ENCODE data around the gene SVOPL. TPM values are rescaled to one million over a fixed set of nuclear protein-coding genes. Genes with fewer than 3 reads are reported as not detected.

SVOPL gene
- polyA plus RNA-seq, 1 donor, result not detected

DNA sequence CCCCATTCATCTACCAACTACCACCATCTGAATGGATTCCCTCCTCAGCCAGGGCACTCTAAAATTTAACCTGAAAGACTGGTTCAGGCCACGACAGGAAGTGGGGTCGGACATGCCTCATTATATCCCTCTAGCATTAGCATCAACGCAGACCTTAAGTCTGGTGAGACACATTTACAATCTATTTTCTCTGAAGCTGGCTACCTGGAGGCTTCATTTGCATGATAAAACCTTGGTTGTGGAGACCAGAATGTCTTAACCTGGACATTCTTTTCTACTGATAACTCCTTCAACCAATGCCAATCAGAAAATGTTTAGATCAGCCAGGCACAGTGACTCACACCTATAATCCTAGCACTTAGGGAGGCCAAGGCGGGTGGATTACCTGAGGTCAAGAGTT, 42.3 kb downstream of the SVOPL start:
- DNase-seq, result no peak

DNA sequence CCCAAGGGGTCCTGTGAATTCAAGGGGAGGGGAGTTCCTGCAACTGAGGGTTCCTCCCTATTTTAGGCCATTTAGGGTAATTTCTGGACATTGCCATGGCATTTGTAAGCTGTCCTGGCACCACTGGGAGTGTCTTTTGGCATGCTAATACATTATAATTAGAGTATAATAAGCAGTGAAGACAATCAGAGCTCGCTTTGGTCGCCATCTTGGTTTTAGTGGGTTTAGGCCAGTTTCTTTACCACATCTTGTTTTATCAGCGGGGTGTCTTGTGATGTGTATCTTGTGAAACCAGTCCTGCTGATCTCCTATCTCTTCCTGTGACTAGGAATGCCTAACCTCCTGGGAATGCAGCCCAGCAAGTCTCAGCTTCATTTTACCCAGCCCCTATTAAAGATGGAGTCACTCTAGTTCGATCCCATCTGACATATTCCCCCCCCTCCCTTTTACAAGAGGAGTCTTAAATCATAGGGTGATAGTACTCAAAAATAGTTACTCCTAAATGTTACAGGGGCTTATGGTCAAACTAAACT, 43.2 kb downstream of the SVOPL start:
- DNase-seq, result no peak

DNA sequence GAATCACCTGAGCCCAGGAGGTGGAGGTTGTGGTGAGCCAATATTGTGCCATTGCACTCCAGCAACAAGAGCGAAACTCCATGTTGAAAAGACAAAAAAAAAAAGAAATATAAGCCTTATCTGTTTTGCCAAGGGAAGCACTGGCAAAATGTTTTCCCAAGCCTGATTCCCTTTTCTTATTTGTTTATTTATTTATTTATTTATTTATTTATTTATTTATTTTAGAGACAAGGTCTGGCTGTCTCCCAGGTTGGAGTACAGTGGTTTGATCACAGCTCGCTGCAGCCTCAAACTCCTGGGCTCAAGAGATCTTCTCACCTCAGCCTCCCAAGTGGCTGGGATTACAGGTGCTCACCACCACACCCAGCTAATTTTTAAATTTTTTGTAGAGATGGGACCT, 44.2 kb downstream of the SVOPL start:
- no peak for DNase-seq

DNA sequence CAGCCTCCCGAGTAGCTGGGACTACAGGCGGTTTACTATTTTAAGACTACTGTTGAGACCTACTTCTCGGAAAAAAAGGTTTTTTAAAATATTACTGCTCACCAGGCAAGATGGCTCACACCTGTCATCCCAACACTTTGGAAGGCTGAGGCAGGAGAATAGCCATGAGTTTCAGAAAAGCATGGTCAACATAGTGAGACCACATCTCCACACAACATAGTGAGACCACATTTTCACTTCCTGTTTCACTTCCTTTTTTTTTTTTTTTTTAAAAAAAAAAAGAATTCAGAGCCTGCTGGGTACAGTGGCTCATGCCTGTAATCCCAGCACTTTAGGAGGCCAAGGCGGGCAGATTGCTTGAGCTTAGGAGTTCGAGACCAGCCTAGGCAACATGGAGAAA, 46.5 kb downstream of the SVOPL start:
- no peak for DNase-seq

DNA sequence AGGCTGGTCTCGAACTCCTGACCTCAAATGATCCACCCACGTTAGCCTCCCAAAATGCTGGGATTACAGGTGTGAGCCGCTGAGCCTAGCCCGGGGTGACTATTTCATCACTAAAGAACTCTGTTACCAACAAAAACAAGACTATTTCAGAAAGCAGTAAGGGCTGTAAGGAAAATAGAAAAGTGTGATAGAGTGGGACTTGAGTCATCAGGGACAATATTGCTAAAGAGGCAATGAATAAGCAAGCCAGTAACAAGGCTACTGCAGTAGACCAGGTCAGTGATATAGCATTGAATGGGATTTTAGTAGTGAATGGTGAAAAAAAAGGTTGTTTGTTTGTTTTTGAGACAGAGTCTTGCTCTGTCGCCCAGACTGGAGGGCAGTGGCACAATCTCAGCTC, 51.7 kb downstream of the SVOPL start:
- DNase-seq, result no peak

DNA sequence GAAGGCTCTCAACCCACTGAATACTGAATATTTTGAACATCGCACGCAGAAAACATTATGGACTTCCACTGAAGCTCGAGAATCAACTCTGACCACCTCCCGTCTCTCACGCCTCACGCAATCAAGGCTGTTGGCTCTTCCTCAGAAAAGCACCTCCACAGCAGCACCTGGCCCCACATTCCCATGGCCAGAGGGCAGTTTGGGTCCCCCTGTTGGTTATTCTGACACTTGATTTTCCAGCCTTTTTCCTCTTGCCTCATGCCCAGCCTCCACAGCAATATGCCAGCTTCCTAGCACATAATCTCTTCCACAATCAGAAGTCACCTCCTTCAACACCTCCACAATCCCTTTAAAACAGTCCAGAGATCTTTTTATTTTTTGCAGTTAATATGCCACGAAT, 55.9 kb downstream of the SVOPL start:
- DNase-seq, result no peak

DNA sequence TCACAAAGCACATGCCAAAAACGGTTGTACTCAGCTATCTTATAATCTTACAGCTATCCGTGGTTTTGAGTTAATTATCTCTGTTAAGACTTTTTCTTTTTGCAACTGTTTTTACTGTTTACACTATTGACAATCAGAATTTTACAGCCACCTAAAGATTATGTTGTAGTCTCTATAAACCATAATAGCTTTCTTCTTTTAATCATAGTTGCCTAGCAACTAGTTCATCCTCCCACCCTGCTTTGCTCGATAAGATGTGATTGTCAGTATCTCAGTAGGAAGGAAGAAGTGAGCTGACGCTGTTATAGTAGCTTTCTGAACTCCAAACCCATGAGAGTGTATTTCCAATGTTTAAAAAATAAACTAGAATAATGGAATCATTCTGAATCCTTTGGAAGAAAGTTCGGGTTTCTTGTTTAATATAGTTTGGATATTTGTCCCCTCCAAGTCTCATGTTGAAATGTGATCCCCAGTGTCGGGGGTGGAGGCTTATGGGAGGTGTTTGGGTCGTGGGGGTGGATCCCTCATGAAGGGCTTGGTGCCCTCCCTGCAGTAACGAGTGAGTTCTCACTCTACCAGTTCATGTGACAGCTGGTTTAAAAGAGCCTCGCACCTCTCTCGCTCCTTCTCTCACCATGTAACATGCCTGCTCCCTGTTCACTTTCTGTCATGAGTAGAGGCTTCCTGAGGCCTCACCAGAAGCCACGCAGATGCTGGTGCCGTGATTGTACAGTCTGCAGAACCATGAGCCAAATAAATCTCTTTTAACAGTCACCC, 68.1 kb downstream of the SVOPL start:
- no peak for DNase-seq

DNA sequence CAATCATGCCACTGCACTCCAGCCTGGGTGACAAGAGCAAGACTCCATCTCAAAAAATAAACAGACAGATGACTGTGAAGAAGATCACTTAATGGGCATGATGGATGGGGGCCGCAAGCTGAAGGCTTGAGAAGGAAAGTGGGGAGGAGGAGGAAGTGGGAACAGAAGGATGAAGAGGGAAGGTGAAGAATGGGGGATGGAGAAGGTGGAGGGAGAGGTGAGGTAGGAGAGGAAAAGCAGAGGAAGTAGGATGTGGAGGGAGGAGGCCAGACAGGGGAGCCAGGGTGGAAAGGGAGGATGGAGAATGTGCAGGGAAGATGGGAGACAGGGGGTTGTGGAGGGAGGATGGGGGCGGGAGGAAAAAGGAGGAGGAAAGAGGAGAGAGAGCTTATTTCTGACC, 68.8 kb downstream of the SVOPL start:
- DNase-seq, result no peak

DNA sequence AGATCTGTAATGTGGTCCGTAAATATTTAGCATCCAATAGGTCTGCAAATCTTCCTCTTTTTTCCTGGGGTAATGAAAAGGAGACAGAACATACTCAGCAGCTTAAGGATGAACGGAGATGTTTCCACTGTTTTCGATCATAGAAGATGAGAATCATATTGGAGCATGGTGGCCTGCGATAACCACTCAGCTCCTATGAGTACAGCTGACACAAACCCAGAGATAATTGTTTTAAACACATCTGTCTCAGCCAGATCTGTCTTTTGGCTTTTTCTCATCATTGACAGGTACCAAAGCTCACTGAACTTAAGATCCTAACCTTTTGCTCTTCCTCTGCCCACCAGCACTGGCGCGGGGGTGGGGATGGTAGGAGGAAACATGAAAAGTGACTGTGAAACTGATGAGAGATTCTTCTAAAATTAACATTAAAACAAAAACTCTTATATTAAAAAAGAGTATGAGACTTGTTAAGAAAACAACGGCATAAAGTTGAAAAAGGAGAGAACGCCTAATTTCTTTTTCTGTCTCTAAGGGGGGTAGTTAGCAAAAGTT, 71.0 kb downstream of the SVOPL start:
- no peak for DNase-seq

DNA sequence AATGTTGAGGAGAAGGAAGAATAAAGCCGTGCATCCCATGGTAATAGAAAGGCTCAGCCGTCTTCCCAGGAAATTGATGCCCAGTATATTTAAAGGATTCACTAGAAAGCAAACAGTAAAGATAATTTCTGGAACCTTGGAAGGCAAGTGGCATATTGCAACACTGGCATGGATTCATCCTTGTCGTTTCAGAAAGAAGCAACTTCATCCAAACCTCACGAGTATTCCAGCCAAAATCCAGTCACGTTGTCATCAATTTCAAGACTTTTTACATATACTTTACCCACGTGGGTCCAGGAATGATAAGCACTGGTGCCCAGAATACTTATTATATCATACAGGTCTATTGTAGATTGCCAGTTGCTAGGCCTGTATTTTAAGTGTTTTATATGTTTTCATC, 73.8 kb downstream of the SVOPL start:
- no peak for DNase-seq

DNA sequence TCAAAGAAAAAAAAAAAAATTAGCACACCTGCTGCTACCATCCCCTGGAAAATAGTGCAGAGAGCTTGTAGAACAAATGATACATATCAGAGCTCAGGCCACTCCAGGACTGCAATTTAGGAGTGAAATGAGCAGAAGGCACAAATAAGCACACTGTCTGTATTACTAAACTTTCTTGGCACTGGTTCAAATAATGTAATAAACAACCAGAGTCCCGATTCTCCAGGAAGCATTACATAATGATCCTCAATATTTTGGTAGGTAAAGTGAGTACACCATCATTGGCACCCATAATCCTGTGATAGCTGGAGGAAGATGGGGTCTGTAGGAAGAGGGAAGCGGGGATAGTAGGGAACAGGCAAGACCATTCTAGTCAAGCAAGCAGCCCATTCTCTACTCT, 74.3 kb downstream of the SVOPL start:
- no peak for DNase-seq

DNA sequence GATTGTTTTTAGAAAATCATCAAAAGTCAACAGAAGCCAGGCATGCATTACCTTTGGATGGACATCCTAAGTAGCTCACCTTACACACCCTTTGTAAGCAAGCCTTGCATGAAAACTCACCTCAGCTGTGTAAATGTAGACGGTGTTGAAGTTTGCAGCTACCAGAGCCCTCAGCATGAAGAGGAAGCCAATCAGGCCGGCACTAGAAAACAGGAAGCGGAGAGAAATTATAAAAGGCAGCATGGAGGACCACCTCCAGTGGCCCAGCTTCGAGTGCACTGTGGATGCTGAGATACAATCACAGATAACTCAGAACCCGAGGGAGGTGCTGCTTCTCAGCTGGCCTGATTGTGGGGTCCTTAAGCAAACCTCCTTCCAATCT, 75.3 kb downstream of the SVOPL start:
- no peak for DNase-seq

DNA sequence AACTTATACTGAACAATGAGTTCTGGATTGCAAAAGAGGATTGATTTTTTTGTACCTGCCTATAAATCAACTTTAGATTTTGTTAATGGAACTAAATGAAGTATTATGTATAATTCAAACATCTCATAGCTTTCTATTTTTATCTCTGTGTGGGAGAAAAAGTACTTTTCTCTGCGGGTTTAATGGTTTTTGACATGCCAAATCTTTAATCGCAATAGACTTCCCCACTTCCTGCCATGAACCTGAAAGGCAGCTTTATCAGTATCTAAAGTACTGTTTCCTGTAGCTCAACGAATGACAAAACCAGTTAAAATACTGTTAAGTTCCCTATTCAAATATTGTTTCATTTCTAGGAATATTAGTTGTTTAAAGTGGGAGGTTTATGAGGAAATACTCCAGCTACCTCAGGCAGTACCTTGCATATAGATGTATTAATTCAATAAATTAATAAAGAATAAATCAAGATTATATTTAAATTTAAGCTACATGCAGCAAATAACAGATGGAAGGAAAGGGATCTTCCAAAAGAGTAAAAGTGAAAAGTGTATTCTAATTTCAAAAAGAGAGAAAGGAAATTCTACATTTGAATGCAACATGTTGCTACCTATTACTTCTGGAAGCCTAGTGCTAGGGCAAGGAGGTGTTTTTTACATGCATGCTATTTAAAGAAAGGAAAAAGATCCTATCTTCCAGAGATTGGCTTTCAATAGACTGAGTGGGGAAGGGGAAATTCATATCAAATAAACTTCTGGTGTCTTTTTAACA, 75.9 kb downstream of the SVOPL start:
- DNase-seq, result no peak

DNA sequence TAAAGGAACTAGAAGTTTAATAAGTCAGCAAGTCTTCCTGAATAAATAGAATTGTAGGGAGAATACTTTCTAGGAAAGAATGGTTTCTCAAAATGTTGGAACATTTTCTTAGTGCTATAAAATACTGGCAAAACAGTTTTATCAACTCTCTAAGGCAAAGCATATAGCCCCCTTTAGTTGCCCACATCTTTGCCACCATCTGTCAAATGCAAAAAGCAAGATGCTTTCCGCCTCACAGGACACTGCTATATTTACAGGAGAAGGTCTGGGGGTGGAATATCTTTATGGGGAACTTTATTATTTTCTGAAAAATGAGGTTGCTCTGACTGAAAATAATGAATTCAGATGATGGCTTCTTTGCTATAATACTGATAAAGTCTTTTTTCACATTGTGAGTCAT, 78.3 kb downstream of the SVOPL start:
- DNase-seq, result no peak

DNA sequence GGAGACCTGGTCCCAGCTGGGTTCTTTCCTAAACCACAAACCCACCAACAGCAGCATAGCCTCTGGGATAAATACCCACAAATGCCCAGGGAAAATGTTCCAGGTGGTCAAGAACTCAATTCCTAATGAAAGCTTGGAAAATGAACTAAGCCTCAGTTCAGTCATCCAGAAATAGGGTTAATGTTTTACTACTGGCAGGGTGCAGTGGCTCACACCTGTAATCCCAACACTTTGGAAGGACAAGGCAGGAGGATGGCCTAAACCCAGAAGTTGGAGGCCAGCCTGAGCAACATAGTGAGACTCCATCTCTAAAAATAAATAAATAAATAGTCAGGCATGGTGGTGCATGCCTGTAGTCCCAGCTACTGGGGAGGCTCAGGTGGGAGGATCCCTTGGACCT, 82.2 kb downstream of the SVOPL start:
- DNase-seq, result no peak

DNA sequence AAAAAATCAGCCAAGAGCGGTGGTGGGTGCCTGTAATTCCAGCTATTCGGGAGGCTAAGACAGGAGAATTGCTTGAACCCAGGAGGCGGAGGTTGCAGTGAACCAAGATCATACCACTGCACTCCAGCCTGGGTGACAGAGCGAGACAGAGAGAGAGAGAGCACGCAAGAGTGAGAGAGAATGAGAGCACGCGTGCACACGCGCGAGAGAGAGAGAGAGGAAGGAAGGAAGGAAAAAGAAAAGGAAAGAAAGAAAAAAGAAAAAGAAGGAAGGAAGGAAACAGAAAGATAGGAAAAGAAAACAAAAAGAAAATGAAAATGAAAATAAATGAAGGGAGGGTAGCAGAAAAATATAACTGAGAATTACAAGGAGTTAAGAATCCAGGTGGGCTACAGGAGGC, 82.7 kb downstream of the SVOPL start:
- DNase-seq, result no peak

DNA sequence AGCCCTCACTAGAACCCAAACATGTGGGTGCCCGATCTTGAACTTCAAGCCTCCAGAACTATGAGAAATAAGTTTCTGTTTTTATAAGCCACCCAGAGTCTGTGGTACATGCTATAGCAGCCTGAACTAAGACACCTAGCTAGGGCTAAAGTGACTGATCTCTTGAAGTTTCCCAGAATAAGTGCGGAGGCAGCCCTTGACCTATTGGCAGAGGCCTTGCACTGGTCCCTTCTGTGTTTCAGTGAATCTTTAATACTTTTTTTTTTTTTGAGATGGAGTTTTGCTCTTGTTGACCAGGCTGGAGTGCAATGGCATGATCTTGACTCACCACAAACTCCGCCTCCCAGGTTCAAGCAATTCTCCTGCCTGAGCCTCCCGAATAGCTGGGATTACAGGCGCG, 85.1 kb downstream of the SVOPL start:
- DNase-seq, result no peak

DNA sequence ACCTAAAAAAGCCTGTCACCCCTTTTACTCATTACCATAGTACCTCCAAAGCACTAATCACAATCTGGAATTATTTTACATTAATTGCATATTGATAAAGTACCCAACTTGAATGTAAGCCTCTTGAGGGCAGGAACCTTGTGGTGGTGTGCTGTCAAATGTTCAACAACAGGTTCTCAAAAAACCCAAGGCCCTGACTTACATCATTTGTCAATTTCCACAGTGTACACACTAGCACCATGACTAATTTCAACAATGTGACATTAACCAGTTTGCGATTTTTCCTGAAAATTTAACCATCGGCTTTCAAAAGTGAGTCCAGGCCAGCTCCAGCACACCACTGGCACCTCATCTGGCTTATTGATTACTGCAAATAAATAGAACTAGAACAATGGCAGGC, 87.5 kb downstream of the SVOPL start:
- no peak for DNase-seq

DNA sequence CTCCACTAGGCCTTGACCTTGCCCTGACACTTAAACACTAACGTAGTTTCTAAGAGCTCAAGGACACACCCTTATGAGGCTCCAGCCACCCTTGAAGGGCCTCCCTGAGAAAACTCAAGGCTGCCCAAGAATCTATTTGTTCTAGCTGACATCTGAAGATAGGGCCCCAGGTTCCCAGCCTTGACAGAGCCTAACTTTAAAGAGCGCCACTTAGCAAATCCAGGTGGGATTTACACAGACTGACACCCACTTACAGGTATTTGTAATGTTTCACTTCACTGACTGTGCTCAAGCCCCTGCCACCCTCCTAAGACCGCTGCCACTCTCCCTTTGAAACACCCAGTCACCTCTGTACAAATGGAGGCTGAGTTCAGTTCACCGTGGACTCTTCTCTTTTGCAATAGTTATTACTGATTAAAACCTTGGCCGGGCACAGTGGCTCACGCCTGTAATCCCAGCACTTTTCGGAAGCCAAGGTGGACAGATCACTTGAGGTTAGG, 90.4 kb downstream of the SVOPL start:
- DNase-seq, result no peak

DNA sequence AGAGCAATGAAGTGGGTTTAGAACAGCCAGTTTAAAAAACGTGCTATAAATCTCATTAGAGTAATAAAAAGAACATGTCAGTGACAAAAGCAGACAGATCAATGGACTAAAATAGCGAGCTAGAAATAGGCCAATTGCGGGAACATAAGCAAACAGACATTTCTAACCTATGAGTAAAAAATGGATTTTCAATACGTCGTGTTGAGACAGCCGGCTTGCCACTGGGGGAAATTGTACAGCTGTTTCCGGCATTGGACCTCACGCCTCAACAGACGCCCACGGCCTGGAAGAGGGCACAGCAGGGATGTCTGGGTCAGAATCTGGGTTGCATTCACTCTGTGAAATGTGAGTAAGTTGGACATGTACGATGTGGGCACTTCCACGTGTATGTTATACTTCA, 92.9 kb downstream of the SVOPL start:
- DNase-seq, result no peak

DNA sequence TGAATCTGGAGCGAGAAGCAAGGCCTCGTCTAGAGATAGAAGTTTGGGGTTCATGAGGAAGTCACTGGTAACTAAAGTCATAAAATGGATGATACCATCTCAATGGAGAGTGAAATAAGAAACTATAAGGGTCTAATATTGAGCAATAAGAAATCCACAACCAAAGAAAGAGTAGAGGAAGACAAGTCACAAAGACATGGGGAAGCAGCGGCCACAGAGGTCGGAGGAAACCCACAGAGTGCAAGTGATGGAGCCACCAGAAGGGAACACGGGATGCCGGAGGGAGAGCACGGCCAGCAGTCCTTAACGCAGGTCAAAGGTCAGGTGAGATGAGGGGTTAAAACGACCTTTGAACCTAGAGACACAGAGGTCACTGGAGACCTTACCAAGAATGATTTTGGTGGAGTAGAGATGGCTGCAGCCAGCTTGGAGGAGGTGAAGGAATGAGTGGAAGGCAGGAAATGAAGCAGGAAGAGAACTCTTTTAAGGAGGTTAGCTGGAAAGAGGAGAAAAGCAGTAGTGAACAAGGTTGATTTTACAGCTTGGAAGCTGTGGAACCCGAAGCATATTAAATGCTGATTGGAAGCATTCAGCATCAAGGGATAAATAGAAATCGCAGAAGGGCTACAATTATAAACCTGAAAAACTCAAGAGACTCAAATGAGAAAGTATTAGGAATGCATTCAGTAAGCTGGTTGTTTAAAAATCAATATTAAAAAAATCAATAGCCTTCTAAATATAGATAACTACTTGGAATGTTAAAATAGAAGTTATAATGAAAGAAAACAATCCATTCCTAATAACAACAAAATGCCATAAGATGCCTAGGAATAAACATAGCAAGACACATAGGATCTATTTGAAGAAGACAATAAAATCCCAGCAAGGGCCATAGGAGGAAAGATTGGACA, 93.7 kb downstream of the SVOPL start:
- no peak for DNase-seq

DNA sequence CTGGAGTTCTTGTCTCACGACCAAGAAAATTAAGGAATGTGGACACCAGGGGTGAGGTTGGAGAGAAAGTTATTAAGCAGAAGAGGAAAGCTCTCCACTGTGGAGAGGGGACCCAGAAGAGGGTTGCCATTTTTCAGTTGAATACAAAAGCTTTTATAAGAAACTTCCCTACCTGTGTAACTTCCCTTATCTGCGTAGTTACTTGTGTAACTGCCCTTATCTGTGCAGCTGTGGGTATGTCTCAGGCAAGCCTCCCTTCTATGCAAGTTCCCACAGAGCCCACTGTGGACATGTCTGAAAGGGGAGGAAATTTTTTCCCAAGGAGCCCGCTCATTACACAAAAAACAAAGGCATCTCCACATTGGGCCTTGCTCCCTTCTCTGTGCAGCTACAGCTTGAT, 94.9 kb downstream of the SVOPL start:
- DNase-seq, result no peak

Measured in hindlimb muscle (tissue), 1 donor.